ENCODE results near the gene TOLLIP. TPM values are rescaled to one million over a fixed set of nuclear protein-coding genes. Genes with fewer than 3 reads are reported as not detected.

Gene TOLLIP
- total and polyA plus RNA-seq, 8 donors, result 14.9 to 119 (median 35.8) TPM

GRCh38 chr11:1242289-1242688 lies 67.1 kb downstream of the TOLLIP start:
- Histone ChIP-seq H3K9me3 (no peaks in the 10 kb centered on the region), H3K36me3 (no peaks in the 10 kb centered on the region), H3K27ac (no peak overlapping the region), H3K4me1 (peaks cover 0 to 6% (median 0%) of the 10 kb centered on the region in 4 donors), H3K4me3 (no peak overlapping the region), H3K27me3 (no peaks in the 10 kb centered on the region)
- DNase-seq, result no peak
- intact Hi-C loops (cut with DNase I; ENCODE audit: low total_unique reads), result no loop called here
- no peak for TF ChIP-seq CTCF (IDR thresholded peaks at IDR 0.05)
- no peak for TF ChIP-seq POLR2AphosphoS5 (IDR thresholded peaks at IDR 0.05)
- no peak for TF ChIP-seq POLR2A (IDR thresholded peaks at IDR 0.05)
- TF ChIP-seq EP300 (IDR thresholded peaks at IDR 0.05), result no peak
- 89 to 96% (median 89%) methylated on average over 20 of the region's 20 CpGs for WGBS, 5 donors

DNA sequence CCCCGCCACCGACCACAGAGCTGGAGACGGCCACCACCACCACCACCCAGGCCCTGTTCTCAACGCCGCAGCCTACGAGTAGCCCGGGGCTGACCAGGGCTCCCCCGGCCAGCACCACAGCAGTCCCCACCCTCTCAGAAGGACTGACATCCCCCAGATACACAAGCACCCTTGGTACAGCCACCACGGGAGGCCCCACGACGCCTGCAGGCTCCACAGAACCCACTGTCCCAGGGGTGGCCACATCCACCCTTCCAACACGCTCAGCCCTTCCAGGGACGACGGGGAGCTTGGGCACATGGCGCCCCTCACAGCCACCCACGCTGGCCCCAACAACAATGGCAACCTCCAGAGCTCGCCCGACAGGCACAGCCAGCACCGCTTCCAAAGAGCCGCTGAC lies 67.7 kb downstream of the TOLLIP start:
- WGBS, 5 donors, result 92 to 97% (median 96%) methylated on average over 12 to 20 of the region's 20 CpGs
- H3K4me1 ChIP-seq, result peaks cover 0 to 7% (median 0%) of the 10 kb centered on the region in 4 donors
- TF ChIP-seq EP300 (IDR thresholded peaks at IDR 0.05) (no peak), POLR2AphosphoS5 (IDR thresholded peaks at IDR 0.05) (no peak), CTCF (IDR thresholded peaks at IDR 0.05) (no peak), POLR2A (IDR thresholded peaks at IDR 0.05) (no peak)
- no peaks in the 10 kb centered on the region for H3K27me3 ChIP-seq
- intact Hi-C loops (cut with DNase I; ENCODE audit: low total_unique reads), result no loop called here
- no peak overlapping the region for H3K4me3 ChIP-seq
- DNase-seq, result no peak
- H3K36me3 ChIP-seq, result no peaks in the 10 kb centered on the region
- H3K27ac ChIP-seq, result no peak overlapping the region
- no peaks in the 10 kb centered on the region for H3K9me3 ChIP-seq

- Histone ChIP-seq H3K27me3 (no peaks in the 10 kb centered on the region), H3K4me1 (peaks cover 0 to 7% (median 0%) of the 10 kb centered on the region in 4 donors), H3K36me3 (no peaks in the 10 kb centered on the region), H3K4me3 (no peak overlapping the region), H3K9me3 (no peaks in the 10 kb centered on the region), H3K27ac (no peak overlapping the region)
- WGBS, 5 donors, result 87 to 94% (median 92%) methylated on average over 22 to 25 of the region's 25 CpGs
- TF ChIP-seq CTCF (IDR thresholded peaks at IDR 0.05) (no peak), POLR2AphosphoS5 (IDR thresholded peaks at IDR 0.05) (no peak), POLR2A (IDR thresholded peaks at IDR 0.05) (no peak), EP300 (IDR thresholded peaks at IDR 0.05) (no peak)
- intact Hi-C loops (cut with DNase I; ENCODE audit: low total_unique reads), result no loop called here
- DNase-seq, result no peak
Measured at GRCh38 chr11:1240771-1241170, 68.7 kb downstream of the TOLLIP start.

- 89 to 94% (median 92%) methylated on average over 5 to 23 of the region's 23 CpGs for WGBS, 5 donors
- intact Hi-C loops (cut with DNase I; ENCODE audit: low total_unique reads), result no loop called here
- Histone ChIP-seq H3K27me3 (no peaks in the 10 kb centered on the region), H3K4me1 (peaks cover 0 to 7% (median 0%) of the 10 kb centered on the region in 4 donors), H3K36me3 (peaks cover 0 to 3% (median 0%) of the 10 kb centered on the region in 4 donors), H3K27ac (no peak overlapping the region), H3K9me3 (no peaks in the 10 kb centered on the region), H3K4me3 (no peak overlapping the region)
- TF ChIP-seq CTCF (IDR thresholded peaks at IDR 0.05) (no peak), POLR2AphosphoS5 (IDR thresholded peaks at IDR 0.05) (no peak), POLR2A (IDR thresholded peaks at IDR 0.05) (no peak), EP300 (IDR thresholded peaks at IDR 0.05) (no peak)
- no peak for DNase-seq
Measured at GRCh38 chr11:1239596-1240205, 69.7 kb downstream of the TOLLIP start.

Data from stomach (tissue), 9 donors.